SIG-M5 (cell line): ENCODE measurements around the gene CAMSAP2.
"Not testable (repeated sequence)": the region's sequence is repeated elsewhere in the genome, so short reads cannot be mapped to it uniquely, and the experiment has no call there.

Experiments
- DNase-seq: peaks from one replicate; lab custom pipeline; 2025; lab: John Stamatoyannopoulos, UW

Gene CAMSAP2

GRCh38 chr1:200739702-200740570, 1.2 kb downstream of the CAMSAP2 start:
- DNase-seq: no peak

GRCh38 chr1:200740571-200741208, 2.0 kb downstream of the CAMSAP2 start:
- DNase-seq: no peak

- DNase-seq: no peak
Measured at GRCh38 chr1:200741551-200742207, 3.0 kb downstream of the CAMSAP2 start.

GRCh38 chr1:200744143-200744542, 5.5 kb downstream of the CAMSAP2 start:
- DNase-seq: no peak

GRCh38 chr1:200749090-200749489, 10.4 kb downstream of the CAMSAP2 start:
- no peak for DNase-seq

GRCh38 chr1:200750749-200751148, 12.1 kb downstream of the CAMSAP2 start:
- DNase-seq: not testable (repeated sequence)

- DNase-seq: no peak
Measured at GRCh38 chr1:200751717-200752116, 13.0 kb downstream of the CAMSAP2 start.

GRCh38 chr1:200753650-200754198, 15.0 kb downstream of the CAMSAP2 start:
- DNase-seq: no peak

- no peak for DNase-seq
Measured at GRCh38 chr1:200755456-200755855, 16.8 kb downstream of the CAMSAP2 start.

- no peak for DNase-seq
Measured at GRCh38 chr1:200762089-200762488, 23.4 kb downstream of the CAMSAP2 start.

- DNase-seq: no peak
Measured at GRCh38 chr1:200767321-200767720, 28.6 kb downstream of the CAMSAP2 start.

- DNase-seq: no peak
Measured at GRCh38 chr1:200771625-200772555, 33.2 kb downstream of the CAMSAP2 start.

GRCh38 chr1:200774311-200774710, 35.6 kb downstream of the CAMSAP2 start:
- DNase-seq: no peak

GRCh38 chr1:200774735-200775444, 36.2 kb downstream of the CAMSAP2 start:
- no peak for DNase-seq

- DNase-seq: no peak
Measured at GRCh38 chr1:200775850-200776249, 37.2 kb downstream of the CAMSAP2 start.

- DNase-seq: no peak
Measured at GRCh38 chr1:200776949-200777348, 38.3 kb downstream of the CAMSAP2 start.

GRCh38 chr1:200778766-200779165, 40.1 kb downstream of the CAMSAP2 start:
- no peak for DNase-seq

GRCh38 chr1:200779326-200779725, 40.6 kb downstream of the CAMSAP2 start:
- no peak for DNase-seq

GRCh38 chr1:200780545-200781369, 42.1 kb downstream of the CAMSAP2 start:
- DNase-seq: no peak

- no peak for DNase-seq
Measured at GRCh38 chr1:200783926-200784325, 45.2 kb downstream of the CAMSAP2 start.
